Smooth muscle cell (in vitro differentiated cells): ENCODE data around the gene TM6SF1. TPM values are rescaled to one million over a fixed set of nuclear protein-coding genes. Genes with fewer than 3 reads are reported as not detected.
"Not testable (repeated sequence)": the region's sequence is repeated elsewhere in the genome, so short reads cannot be mapped to it uniquely, and the experiment has no call there.

ENCODE experiments used
- DNase-seq: peaks from one replicate; lab custom pipeline; 2025; ENCODE audit not compliant: unreplicated experiment; lab: John Stamatoyannopoulos, UW
- H2AFZ ChIP-seq: fragments of 200-600 bp; sonication (generic); 2 replicates; pipeline ENCODE4 v1.6.0; 2016; ENCODE audit warnings: antibody characterized with exemption, low read depth, mild to moderate bottlenecking
- H3F3A ChIP-seq: fragments of 200-600 bp; sonication (generic); 2 replicates; pipeline ENCODE4 v1.6.0; 2017; ENCODE audit warnings: antibody characterized with exemption, low read depth
- H3K27ac ChIP-seq: fragments of 200-600 bp; sonication (generic); 2 replicates; pipeline ENCODE4 v1.5.1; 2016; ENCODE audit warnings: low read depth, mild to moderate bottlenecking
- H3K27me3 ChIP-seq: fragments of 200-600 bp; sonication (generic); 2 replicates; pipeline ENCODE4 v1.6.1; 2016; ENCODE audit warnings: low read depth, mild to moderate bottlenecking
- H3K36me3 ChIP-seq: fragments of 200-600 bp; sonication (generic); 2 replicates; pipeline ENCODE4 v1.5.1; 2016; ENCODE audit warnings: low read depth
- H3K4me1 ChIP-seq: fragments of 200-600 bp; sonication (generic); 2 replicates; pipeline ENCODE4 v1.5.1; 2016; ENCODE audit warnings: low read depth
- H3K4me2 ChIP-seq: fragments of 200-600 bp; sonication (generic); 2 replicates; pipeline ENCODE4 v1.6.0; 2016; ENCODE audit warnings: mild to moderate bottlenecking
- H3K4me3 ChIP-seq: fragments of 200-600 bp; sonication (generic); 2 replicates; pipeline ENCODE4 v1.5.1; 2016; ENCODE audit warnings: mild to moderate bottlenecking
- H3K79me2 ChIP-seq: fragments of 200-600 bp; sonication (generic); 2 replicates; pipeline ENCODE4 v1.6.0; 2016; ENCODE audit warnings: low read depth, mild to moderate bottlenecking
- H3K9ac ChIP-seq: fragments of 200-600 bp; sonication (generic); 2 replicates; pipeline ENCODE4 v1.6.0; 2016; ENCODE audit warnings: low read depth
- H3K9me3 ChIP-seq: fragments of 200-600 bp; sonication (generic); replicated peaks from 2 replicates; pipeline ENCODE4 v1.5.1; 2016; ENCODE audit warnings: low read depth
- H4K20me1 ChIP-seq: fragments of 200-600 bp; sonication (generic); 2 replicates; pipeline ENCODE4 v1.6.0; 2016; ENCODE audit warnings: low read depth
- CTCF ChIP-seq: fragments of 200-600 bp; sonication (generic); IDR thresholded peaks from 2 replicates; pipeline ENCODE4 v1.5.1; 2017; ENCODE audit warnings: borderline replicate concordance, mild to moderate bottlenecking, antibody characterized with exemption; ENCODE audit not compliant: insufficient read depth, poor library complexity, severe bottlenecking
- WGBS: methylation state at CpG from one replicate; pipeline ENCODE4 v1.1.7; 2016; ENCODE audit warnings: low lambda C conversion rate; 5-methylcytosine and 5-hydroxymethylcytosine counted together
- polyA plus RNA-seq: library from polyadenylated mRNA; unstranded; fragments of >200 nt; fragmentation: Nextera tagmentation; extraction: Ambion mirVana; gene quantifications from 2 replicates; pipeline ENCODE4 v1.2.1, GENCODE V29; 2016
- total RNA-seq: library from RNA; depleted of rRNA; stranded (reverse); fragments of >200 nt; gene quantifications from 2 replicates; pipeline ENCODE4 v1.2.3, GENCODE V29; 2014

The TM6SF1 gene
- total and polyA plus RNA-seq, 2 experiments from 2014 or later: 1.5 TPM; not detected in 1

- 95% methylated on average over 6 of the region's 6 CpGs for WGBS
Measured at GRCh38 chr15:83068054-83068453, 39.4 kb upstream of the TM6SF1 start.

GRCh38 chr15:83069211-83069642 lies 38.2 kb upstream of the TM6SF1 start:
- WGBS: 71% methylated on average over 4 of the region's 6 CpGs
- DNase-seq: not testable (repeated sequence)

More at GRCh38 chr15:83068054-83068453, 39.4 kb upstream of the TM6SF1 start:
- H3K9ac ChIP-seq: no peak overlapping the region
- no peaks in the 10 kb centered on the region for H3K27me3 ChIP-seq
- peaks cover 32% of the 10 kb centered on the region for H4K20me1 ChIP-seq
- H3F3A ChIP-seq: no peaks in the 10 kb centered on the region
- no peak overlapping the region for H3K4me3 ChIP-seq
- H3K4me1 ChIP-seq: peaks cover 27% of the 10 kb centered on the region
- DNase-seq: no peak
- no peaks in the 10 kb centered on the region for H3K9me3 ChIP-seq
- no peak overlapping the region for H3K27ac ChIP-seq
- peaks cover 34% of the 10 kb centered on the region for H3K79me2 ChIP-seq
- H3K4me2 ChIP-seq: no peak overlapping the region
- peak overlapping the region; percentile 89 for H2AFZ ChIP-seq
- no peaks in the 10 kb centered on the region for H3K36me3 ChIP-seq
- TF ChIP-seq CTCF: no peak

GRCh38 chr15:83077491-83078230 lies 29.8 kb upstream of the TM6SF1 start:
- Histone ChIP-seq H3F3A (no peaks in the 10 kb centered on the region), H4K20me1 (no peaks in the 10 kb centered on the region), H3K4me2 (no peak overlapping the region), H3K36me3 (no peaks in the 10 kb centered on the region), H3K27ac (no peak overlapping the region), H3K27me3 (peaks cover 59% of the 10 kb centered on the region), H3K9ac (no peak overlapping the region), H3K79me2 (no peaks in the 10 kb centered on the region), H3K9me3 (no peaks in the 10 kb centered on the region), H3K4me3 (no peak overlapping the region), H3K4me1 (no peaks in the 10 kb centered on the region), H2AFZ (no peak overlapping the region)
- TF ChIP-seq CTCF: no peak
- 87% methylated on average over 5 of the region's 5 CpGs for WGBS
- no peak for DNase-seq

More at GRCh38 chr15:83069211-83069642, 38.2 kb upstream of the TM6SF1 start:
- Histone ChIP-seq H3K4me1 (peaks cover 20% of the 10 kb centered on the region), H4K20me1 (peaks cover 20% of the 10 kb centered on the region), H3K79me2 (peaks cover 23% of the 10 kb centered on the region)
- H3K27me3 ChIP-seq, H3K4me2 ChIP-seq, H3K36me3 ChIP-seq, H3K27ac ChIP-seq, H3F3A ChIP-seq, H3K4me3 ChIP-seq, H3K9ac ChIP-seq, H3K9me3 ChIP-seq, H2AFZ ChIP-seq: not testable (repeated sequence)

- WGBS: 83% methylated on average over 7 of the region's 7 CpGs
Measured at GRCh38 chr15:83078712-83079111, 28.7 kb upstream of the TM6SF1 start.

More at GRCh38 chr15:83078712-83079111, 28.7 kb upstream of the TM6SF1 start:
- H3K27ac ChIP-seq: no peak overlapping the region
- H3K9me3 ChIP-seq: no peaks in the 10 kb centered on the region
- peaks cover 69% of the 10 kb centered on the region for H3K27me3 ChIP-seq
- H3K4me2 ChIP-seq: no peak overlapping the region
- no peak overlapping the region for H2AFZ ChIP-seq
- no peak overlapping the region for H3K9ac ChIP-seq
- no peaks in the 10 kb centered on the region for H3K79me2 ChIP-seq
- H3K4me3 ChIP-seq: no peak overlapping the region
- H4K20me1 ChIP-seq: no peaks in the 10 kb centered on the region
- H3K36me3 ChIP-seq: no peaks in the 10 kb centered on the region
- DNase-seq: no peak
- no peaks in the 10 kb centered on the region for H3F3A ChIP-seq
- no peaks in the 10 kb centered on the region for H3K4me1 ChIP-seq
- no peak for TF ChIP-seq CTCF
